IPS-18c (cell line): ENCODE data around the gene CLTCL1.

Experiments
- H3K4me3 ChIP-seq: 2 replicates; pipeline ENCODE4 v1.7.0; 2013; ENCODE audit warnings: low read depth, mild to moderate bottlenecking, low read length, moderate library complexity; ENCODE audit not compliant: insufficient read depth
- H3K9me3 ChIP-seq: one replicate; pipeline ENCODE4 v1.6.1; 2013; ENCODE audit warnings: mild to moderate bottlenecking, low read length, moderate library complexity; ENCODE audit not compliant: control insufficient read depth, insufficient read depth

Gene CLTCL1

DNA sequence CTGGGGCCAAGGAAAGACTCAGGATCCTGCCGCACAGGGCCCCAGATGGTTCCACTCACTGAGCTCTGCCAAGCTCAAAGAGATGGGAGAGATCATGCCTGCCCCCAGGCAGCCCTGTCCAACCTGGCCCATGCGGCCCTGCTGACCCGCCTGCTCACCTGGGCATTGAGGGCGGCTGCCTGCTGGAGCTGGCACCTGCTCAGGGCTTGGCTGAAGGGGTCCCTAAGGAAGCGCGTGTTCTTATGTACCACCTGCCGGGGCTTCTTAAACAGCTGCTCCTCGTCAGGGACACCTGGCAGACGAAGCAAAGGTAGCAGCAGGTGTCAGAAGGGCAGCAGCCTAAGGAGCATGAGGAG lies 152.5 kb downstream of the CLTCL1 start:
- no peaks in the 10 kb centered on the region for H3K9me3 ChIP-seq
- no peak overlapping the region for H3K4me3 ChIP-seq

GRCh38 chr22:19138217-19139000 lies 153.1 kb downstream of the CLTCL1 start:
- Histone ChIP-seq H3K9me3 (no peaks in the 10 kb centered on the region), H3K4me3 (no peak overlapping the region)

DNA sequence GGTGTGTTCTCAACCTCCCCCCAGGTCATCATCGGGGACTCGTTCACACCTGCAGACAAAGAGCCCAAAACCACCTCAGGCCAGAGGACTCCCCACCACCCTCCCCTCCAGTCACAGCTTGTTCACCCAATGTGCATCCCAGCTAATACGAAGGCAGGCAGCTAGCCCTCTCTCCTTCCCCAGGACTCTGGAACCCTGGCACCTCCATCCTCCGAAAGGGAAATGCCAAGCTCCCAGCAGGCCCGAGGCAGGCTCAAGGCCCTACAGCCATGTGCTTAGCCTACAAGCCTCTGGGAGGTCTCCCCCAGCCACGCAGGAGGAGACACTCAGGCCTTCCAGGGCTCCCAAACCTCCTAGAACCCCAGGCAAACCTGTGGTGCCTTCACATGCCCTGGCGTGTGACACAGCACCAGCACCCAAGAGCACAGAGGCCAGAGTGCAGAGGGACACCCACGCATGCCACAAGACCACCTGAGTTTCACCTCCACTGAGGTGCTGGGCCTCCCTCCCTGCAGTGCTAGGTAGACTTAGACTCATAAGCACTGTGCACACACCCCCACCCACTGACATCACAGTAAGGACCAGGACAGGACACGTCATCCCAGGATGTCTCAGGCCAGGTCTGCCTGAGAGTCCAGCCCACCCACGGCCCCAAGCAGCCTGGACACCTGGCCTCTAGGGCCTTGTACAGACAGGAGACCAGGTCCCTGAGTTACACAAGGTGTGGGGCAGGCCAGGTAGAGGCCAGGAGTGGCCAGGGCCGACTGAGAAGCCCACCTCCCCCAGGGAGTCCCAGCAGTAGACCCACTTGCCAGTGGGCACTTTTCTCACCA lies 153.9 kb downstream of the CLTCL1 start:
- Histone ChIP-seq H3K9me3 (no peaks in the 10 kb centered on the region), H3K4me3 (no peak overlapping the region)

DNA sequence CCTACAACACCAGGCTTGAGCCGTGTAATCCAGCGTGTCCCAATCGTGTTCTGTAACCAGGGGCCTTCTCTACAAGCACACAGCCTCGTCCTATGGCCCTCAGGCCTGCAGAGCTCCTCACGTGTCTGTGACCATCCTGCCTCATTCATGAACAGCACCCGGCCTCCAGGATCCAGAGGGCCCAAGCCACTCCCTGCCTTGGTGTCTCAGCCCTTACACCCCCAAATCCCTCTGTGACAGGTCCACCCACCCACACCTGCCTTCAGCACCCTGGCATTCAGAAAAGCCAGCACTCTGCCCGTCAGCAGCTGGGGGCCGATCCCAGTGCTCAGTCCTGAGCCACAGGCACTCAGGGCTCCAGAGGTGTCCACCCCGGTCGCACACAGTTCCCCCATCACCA lies 154.6 kb downstream of the CLTCL1 start:
- no peaks in the 10 kb centered on the region for H3K9me3 ChIP-seq
- H3K4me3 ChIP-seq, result no peak overlapping the region

DNA sequence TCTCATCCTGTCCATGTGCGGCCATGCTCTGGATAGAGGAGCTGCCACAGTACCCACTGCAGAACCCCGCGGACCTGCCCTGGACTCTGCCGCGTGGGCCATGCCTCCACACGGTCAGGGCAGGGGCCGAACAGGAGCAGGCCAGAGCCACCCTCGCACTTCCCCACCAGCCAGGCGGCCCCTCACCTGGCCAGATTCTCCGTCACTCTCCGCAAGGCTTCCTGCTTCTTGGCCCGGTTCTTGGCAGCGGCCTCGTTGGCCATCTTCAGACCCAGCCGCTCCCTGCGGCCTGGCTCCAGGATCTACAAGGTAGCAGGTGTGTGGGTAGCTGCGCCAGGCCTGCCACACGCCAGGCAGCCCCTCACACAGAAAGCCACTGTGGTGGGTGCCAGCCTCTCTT lies 156.6 kb downstream of the CLTCL1 start:
- no peak overlapping the region for H3K4me3 ChIP-seq
- no peaks in the 10 kb centered on the region for H3K9me3 ChIP-seq

DNA sequence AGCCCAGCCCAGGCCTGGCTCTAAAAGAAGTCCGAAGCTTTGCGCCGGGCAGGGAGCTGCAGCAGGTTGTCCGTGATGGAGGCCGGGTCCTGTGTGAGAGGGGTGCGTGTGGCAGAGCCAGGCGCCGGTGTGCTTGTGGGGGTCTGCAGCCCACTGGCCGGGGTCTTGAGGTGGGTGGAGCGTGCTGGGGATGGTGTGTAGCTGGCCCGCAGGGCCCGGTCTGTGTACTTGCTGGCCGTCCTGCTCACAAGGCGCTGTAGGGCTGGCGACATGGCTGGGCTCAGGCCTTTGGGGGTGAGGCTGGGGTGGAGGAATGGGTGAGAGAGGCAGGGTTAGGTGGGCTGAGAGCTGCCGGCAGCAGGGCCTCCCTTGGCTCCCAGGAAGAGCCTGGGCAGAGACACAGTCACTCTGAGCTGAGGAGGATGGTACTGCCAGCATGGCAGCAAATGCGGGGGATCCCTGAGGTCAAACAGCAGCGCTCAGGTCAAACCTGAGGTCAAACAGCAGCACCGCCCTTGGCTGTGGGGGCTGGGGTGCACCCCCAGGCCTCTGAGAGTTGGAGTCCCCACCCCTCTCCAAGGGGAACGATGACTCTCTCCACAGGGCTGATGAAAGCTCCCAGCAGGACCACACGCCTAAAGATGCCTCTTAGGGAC lies 157.2 kb downstream of the CLTCL1 start:
- Histone ChIP-seq H3K4me3 (no peak overlapping the region), H3K9me3 (no peaks in the 10 kb centered on the region)

DNA sequence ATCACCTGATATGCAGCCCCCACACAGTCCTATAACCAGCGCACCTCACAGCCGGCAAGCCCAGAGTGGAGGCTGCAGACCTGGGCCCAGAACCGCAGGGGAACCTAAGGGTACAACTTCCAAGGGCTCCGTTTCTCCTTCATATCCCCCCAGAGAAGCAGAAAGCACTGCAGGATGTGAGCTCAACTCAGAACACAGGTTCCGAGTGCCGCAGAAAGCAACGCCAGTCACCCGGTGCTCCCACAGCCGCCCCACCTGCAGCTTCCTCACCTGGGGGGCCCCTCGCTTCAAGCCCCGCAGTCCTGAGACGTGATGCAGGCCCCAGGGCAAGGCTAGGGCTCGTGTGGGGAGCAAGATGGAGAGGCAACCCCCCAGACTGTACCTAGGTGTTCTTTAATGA lies 158.0 kb downstream of the CLTCL1 start:
- H3K4me3 ChIP-seq, result no peak overlapping the region

DNA sequence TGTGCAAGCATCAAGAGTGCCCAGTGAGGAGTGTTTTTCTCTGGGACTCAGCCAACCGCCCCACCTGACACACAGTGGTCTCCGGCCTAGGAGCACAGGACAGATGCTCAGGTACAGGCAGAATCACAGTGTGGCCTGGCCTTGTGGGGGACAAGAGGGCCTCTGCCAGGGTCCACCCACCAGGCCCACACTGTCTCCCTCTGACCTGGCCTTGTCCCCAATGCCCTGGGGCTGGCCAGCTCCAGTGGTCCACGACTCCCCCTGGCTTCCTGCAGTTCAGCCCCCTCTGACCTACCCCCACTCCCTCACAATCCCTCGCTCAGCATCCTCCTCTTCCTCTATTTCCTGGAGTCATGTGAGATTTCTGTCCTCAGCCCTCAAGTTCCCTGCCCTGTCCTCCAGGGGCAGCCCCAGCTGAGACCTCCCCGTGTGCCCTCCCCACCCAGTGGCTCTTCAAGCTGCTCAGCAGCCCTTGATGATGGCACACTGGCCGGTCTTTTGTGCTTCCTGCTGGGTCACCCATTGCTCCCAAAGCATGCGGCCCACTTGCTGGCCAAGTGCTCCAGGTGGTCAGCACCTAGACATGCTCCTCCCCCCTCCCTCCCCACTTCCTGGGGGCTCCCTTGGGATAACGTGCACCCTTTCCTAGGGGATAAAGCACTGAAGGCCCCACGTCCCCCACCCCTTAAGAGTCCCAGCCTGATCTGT lies 158.7 kb downstream of the CLTCL1 start:
- Histone ChIP-seq H3K9me3 (no peaks in the 10 kb centered on the region), H3K4me3 (no peak overlapping the region)

More for the DNA sequence above, 158.0 kb downstream of the CLTCL1 start:
- H3K9me3 ChIP-seq, result no peaks in the 10 kb centered on the region

- Histone ChIP-seq H3K9me3 (no peaks in the 10 kb centered on the region), H3K4me3 (no peak overlapping the region)
Measured at GRCh38 chr22:19132153-19132552, 159.4 kb downstream of the CLTCL1 start.

DNA sequence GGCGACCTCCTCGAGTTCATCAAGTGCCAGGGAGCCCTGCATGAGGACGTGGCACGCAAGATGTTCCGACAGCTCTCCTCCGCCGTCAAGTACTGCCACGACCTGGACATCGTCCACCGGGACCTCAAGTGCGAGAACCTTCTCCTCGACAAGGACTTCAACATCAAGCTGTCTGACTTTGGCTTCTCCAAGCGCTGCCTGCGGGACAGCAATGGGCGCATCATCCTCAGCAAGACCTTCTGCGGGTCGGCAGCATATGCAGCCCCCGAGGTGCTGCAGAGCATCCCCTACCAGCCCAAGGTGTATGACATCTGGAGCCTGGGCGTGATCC lies 159.9 kb downstream of the CLTCL1 start:
- no peaks in the 10 kb centered on the region for H3K9me3 ChIP-seq
- H3K4me3 ChIP-seq, result no peak overlapping the region

DNA sequence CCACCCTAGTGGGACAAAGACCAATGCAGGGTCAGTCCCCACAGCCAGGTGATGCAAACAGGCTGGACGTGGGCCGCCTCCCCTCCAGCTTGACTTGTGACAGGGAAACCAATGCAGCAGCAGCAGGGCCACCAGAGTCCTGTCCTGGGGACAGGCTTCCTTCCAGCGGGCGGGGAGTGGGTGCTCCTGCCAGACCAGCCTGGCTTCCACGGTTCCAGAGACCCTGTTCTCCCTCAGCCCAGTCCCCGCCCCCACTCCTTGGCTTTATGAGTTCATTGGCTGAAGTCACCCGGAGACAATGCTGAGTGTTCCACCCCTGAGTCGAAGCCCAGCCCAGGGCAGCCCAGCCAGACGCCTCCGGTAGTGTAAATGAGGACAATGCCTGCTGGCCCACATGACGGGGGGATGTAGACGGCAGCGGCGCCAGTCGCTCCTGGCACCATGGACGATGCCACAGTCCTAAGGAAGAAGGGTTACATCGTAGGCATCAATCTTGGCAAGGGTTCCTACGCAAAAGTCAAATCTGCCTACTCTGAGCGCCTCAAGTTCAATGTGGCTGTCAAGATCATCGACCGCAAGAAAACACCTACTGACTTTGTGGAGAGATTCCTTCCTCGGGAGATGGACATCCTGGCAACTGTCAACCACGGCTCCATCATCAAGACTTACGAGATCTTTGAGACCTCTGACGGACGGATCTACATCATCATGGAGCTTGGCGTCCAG lies 160.4 kb downstream of the CLTCL1 start, which contains the start of gene TSSK2:
Gene TSSK2 (plus strand): TSS at position 350 of the 726 bp plus-strand sequence. CDS start 92 bp downstream, at position 442.
- no peaks in the 10 kb centered on the region for H3K9me3 ChIP-seq

DNA sequence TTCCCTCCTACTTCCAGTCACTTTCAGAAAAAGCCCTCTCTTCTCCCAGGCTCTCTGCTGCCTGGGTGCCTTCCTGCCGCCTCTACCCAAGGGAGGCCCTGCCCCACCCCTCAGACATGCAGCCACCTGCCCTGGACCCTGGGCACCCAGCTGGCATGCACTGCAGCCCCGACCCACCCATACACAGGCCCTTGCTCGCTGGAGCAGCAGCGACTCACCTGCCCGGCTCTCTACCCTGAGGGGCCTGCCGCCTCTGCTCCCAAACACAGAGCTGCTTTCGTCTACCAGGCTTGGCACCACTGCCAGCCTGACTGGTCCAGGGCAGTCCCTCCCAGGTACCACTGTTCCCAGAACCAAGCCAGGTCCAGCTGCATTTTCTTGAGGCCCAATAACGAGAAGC lies 161.6 kb downstream of the CLTCL1 start:
- Histone ChIP-seq H3K4me3 (no peak overlapping the region), H3K9me3 (no peaks in the 10 kb centered on the region)

More for the DNA sequence above, 160.4 kb downstream of the CLTCL1 start, which contains the start of gene TSSK2:
- H3K4me3 ChIP-seq, result no peak within 1 kb of the TSS
